Vagina (tissue), 2 donors: ENCODE results near the gene PKP4. TPM values are rescaled to one million over a fixed set of nuclear protein-coding genes. Genes with fewer than 3 reads are reported as not detected.

Source experiments
- DNase-seq, 2 donors: peaks; one replicate each; pipeline ENCODE4 v3.0.0-alpha.2; 2017; ENCODE audit errors: extremely low spot score in 2 of 2
- H3K27ac ChIP-seq: fragments of 200-600 bp; sonication (generic); one replicate; pipeline ENCODE4 v1.5.1; 2019
- H3K27me3 ChIP-seq: fragments of 200-600 bp; sonication (generic); one replicate; pipeline ENCODE4 v1.5.1; 2019
- H3K36me3 ChIP-seq, 2 donors: fragments of 200-600 bp; sonication (generic); one replicate each; pipeline ENCODE4 v1.5.1; 2017 to 2019
- H3K4me1 ChIP-seq: fragments of 200-600 bp; sonication (generic); one replicate; pipeline ENCODE4 v1.5.1; 2019
- H3K4me3 ChIP-seq, 2 donors: fragments of 200-600 bp; sonication (generic); 1 replicate in 1 of 2; 2 replicates in 1 of 2; pipeline ENCODE4 v1.5.1; 2016 to 2019
- H3K9me3 ChIP-seq: fragments of 200-600 bp; sonication (generic); one replicate; pipeline ENCODE4 v1.5.1; 2019
- POLR2A ChIP-seq, 2 donors: fragments of 450-650 bp; IDR thresholded peaks; one replicate each; pipeline ENCODE4 v1.6.1; 2017; ENCODE audit warnings: antibody characterized with exemption in 2 of 2, mild to moderate bottlenecking in 2 of 2, moderate library complexity in 2 of 2
- POLR2AphosphoS5 ChIP-seq, 2 donors: sonication (generic); formaldehyde crosslinking; IDR thresholded peaks; one replicate each; pipeline ENCODE4 v1.9.0; 2017; ENCODE audit warnings: antibody characterized with exemption in 2 of 2, mild to moderate bottlenecking in 2 of 2, low read depth in 1 of 2; ENCODE audit not compliant: insufficient read depth in 1 of 2
- intact Hi-C: fragments of 100-400 bp; cut with DNase I; formaldehyde crosslinking; loops from one replicate; pipeline ENCODE4 v1.15.1; 2023
- total RNA-seq: library from RNA; depleted of rRNA; stranded (reverse); fragments of >200 nt; gene quantifications from one replicate; pipeline ENCODE4 v1.2.3, GENCODE V29; 2016
- TF ChIP-seq, protein P1 (sequence below), 3 experiments: fragments of 450-650 bp in 2 of 3; fragments of 200-600 bp in 1 of 3; sonication (generic) in 1 of 3; IDR thresholded peaks; one replicate each; pipeline ENCODE4 v1.5.1; 2017 to 2019; ENCODE audit warnings: antibody characterized with exemption in 3 of 3, mild to moderate bottlenecking in 2 of 3, moderate library complexity in 2 of 3

The PKP4 gene
- total RNA-seq, 1 donor from 2014 or later = 71.5 TPM

DNA sequence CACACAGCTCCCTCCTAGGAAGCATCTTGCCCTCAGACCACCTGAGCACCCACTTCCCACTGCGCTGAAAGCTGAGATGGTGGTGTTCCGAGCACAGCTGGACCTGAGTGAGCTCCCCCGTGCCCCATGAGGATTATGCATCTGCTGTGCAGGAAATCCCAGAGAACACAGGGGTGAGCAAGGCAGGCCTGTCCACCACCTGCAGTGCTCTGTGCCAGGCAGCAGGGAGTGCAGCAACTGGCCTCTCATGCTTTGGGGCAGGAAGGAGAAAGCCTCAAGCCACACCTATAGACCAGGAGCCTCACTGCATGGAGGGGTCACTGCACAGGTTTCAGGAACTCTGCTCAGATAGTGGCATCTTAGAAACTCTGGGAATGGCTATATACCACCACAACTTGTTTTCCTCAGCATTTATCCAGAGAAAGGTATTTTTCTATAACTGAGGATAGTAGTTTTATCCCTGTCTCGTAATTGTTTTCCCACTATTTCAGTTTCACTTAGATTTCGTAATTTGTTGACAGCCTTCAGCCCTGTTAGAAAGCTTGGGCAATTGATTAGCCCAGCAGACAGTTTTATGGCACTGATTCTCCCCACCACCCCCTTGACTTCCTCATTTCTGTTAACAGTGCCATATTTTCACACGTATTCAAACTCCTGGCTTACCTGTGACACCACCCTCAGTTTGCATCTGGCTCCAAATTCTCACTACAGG lies 194.1 kb downstream of the PKP4 start:
- Histone ChIP-seq H3K4me1 (peaks cover 10% of the 10 kb centered on the region), H3K36me3 (peaks cover 0 to 3% of the 10 kb centered on the region in 2 donors), H3K27me3 (no peaks in the 10 kb centered on the region), H3K4me3 (no peak overlapping the region), H3K27ac (no peak overlapping the region), H3K9me3 (no peaks in the 10 kb centered on the region)
- no peak for DNase-seq
- intact Hi-C loops = no loop called here
- TF ChIP-seq POLR2A (IDR thresholded peaks at IDR 0.05) (no peak), POLR2AphosphoS5 (IDR thresholded peaks at IDR 0.05; ENCODE audit: insufficient read depth in 1 of 2, low read depth in 1 of 2) (no peak)
- TF ChIP-seq, protein P1, sequence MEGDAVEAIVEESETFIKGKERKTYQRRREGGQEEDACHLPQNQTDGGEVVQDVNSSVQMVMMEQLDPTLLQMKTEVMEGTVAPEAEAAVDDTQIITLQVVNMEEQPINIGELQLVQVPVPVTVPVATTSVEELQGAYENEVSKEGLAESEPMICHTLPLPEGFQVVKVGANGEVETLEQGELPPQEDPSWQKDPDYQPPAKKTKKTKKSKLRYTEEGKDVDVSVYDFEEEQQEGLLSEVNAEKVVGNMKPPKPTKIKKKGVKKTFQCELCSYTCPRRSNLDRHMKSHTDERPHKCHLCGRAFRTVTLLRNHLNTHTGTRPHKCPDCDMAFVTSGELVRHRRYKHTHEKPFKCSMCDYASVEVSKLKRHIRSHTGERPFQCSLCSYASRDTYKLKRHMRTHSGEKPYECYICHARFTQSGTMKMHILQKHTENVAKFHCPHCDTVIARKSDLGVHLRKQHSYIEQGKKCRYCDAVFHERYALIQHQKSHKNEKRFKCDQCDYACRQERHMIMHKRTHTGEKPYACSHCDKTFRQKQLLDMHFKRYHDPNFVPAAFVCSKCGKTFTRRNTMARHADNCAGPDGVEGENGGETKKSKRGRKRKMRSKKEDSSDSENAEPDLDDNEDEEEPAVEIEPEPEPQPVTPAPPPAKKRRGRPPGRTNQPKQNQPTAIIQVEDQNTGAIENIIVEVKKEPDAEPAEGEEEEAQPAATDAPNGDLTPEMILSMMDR (IDR thresholded peaks at IDR 0.05) = no peak

DNA sequence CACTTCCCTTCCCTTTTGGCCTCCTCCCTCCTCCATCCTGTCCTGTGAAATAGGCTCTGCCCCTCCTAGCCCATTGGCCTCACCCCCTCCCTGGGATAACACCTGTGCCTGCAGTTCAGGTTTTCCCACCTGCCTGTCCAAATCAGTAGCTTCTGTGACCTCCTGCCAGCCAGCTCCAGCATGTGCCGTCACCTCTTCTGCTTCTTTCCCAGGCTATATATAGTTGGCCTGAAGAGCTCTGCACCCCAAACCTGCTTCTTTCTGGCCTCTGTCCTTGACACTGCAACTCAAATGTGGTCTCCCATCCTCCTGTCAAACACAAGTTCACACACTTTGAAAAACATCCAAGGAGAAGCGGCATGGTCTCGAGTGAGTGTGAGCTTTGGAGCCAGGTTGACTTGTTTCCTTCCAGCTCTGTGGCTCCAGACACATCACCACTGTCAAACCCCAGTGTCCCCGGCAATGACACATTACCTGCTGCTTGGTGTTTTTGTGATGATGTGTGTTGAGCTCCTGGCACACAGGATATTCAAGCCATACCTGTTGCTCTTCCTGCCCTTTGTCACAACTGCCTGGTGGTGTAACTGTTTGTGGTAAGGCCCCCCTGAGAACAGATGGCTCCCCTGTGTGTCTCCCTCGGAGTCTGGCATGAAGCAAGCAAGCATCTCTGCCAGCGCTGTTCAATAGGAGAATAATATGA lies 194.8 kb downstream of the PKP4 start:
- Histone ChIP-seq H3K27me3 (no peaks in the 10 kb centered on the region), H3K27ac (no peak overlapping the region), H3K9me3 (no peaks in the 10 kb centered on the region), H3K4me3 (no peak overlapping the region), H3K36me3 (peaks cover 0 to 3% of the 10 kb centered on the region in 2 donors), H3K4me1 (peaks cover 14% of the 10 kb centered on the region)
- no peak for DNase-seq
- intact Hi-C loops = no loop called here
- TF ChIP-seq POLR2A (IDR thresholded peaks at IDR 0.05) (no peak), POLR2AphosphoS5 (IDR thresholded peaks at IDR 0.05; ENCODE audit: insufficient read depth in 1 of 2, low read depth in 1 of 2) (no peak)
- TF ChIP-seq, protein P1 (IDR thresholded peaks at IDR 0.05) = no peak

DNA sequence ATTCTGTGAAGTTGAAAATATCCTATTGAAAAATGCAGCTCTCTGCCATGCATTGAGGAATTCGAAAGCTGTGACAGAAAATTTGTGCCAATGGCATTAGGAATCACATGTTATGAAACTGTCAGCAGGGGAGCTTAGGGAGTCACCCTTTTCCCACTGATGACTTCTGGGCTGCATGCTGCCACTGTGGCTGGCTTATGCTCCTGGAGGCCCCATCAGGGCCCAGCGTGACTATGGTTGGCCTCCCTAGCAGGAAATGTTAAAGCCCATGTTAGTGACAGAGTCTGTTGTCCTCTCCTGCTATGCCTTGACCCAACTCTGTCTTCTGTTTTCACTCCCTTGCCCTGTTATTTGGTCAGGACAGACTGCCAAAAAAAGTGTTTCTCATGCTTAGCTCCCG lies 198.9 kb downstream of the PKP4 start:
- Histone ChIP-seq H3K4me3 (no peak overlapping the region), H3K36me3 (no peaks in the 10 kb centered on the region), H3K9me3 (no peaks in the 10 kb centered on the region), H3K27me3 (no peaks in the 10 kb centered on the region), H3K27ac (no peak overlapping the region), H3K4me1 (peaks cover 14% of the 10 kb centered on the region)
- TF ChIP-seq, protein P1 (IDR thresholded peaks at IDR 0.05) = no peak
- TF ChIP-seq POLR2AphosphoS5 (IDR thresholded peaks at IDR 0.05; ENCODE audit: insufficient read depth in 1 of 2, low read depth in 1 of 2) (no peak), POLR2A (IDR thresholded peaks at IDR 0.05) (no peak)
- no peak for DNase-seq
- intact Hi-C loops = no loop called here

DNA sequence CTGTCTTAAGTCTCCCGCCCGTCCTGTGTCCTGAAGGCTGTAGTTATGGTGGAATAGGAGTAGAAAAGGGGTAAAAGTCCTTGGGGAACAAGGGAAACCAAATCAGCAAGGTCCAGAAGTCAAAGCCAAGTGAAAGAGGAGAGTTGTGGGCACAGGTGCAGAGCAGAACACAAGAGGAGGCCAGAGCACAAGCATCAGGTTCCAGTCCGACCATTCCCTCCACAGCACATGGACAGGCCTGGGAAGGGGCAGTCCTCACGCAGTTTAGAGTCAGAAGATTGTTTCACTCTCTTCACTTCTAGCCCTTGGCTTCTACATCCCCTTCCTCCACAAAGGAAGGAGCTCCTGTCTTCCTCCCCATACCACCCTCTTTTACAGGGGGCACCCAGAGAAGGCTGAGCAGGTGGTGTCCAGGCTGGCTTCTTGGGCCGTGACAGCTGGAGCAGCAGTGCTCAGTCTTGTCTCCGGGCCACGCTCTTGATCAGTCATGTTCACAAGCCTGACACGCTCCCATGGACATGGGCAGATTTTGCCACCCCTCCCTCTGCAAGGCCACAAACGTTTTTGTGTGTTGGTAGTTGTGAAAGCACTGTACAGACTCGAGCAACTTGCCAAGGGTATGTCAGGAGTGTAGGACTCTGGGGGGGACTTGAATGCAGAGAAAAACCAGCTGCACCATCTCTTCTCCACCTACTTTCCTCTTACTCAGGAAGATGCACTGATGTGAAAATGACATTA lies 199.9 kb downstream of the PKP4 start:
- no peak for TF ChIP-seq POLR2AphosphoS5 (IDR thresholded peaks at IDR 0.05; ENCODE audit: insufficient read depth in 1 of 2, low read depth in 1 of 2)

DNA sequence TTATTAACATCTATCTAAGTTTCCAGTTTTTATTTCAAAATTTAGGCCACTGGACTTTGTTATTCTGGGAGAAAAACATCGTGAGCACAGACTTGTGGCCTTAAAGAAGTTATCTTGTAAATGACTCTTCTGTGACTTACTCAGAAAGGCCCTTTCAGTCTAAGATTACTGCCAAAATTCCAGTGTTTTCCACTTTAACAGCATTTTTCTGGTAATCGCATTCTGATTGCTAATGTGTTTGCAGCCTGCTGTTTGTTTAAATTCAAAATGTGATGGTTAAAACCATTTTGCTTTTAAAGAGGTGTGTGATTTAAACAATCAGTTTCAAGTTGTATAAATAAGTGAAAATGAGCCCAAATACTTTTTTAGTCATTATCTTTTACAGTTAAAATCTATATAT lies 201.6 kb downstream of the PKP4 start:
- intact Hi-C loops = no loop called here
- Histone ChIP-seq H3K36me3 (peaks cover 0 to 23% of the 10 kb centered on the region in 2 donors), H3K27me3 (no peaks in the 10 kb centered on the region), H3K4me1 (peaks cover 7% of the 10 kb centered on the region), H3K9me3 (no peaks in the 10 kb centered on the region), H3K27ac (no peak overlapping the region), H3K4me3 (no peak overlapping the region)
- no peak for TF ChIP-seq POLR2AphosphoS5 (IDR thresholded peaks at IDR 0.05; ENCODE audit: insufficient read depth in 1 of 2, low read depth in 1 of 2)
- TF ChIP-seq, protein P1 (IDR thresholded peaks at IDR 0.05) = no peak
- no peak for TF ChIP-seq POLR2A (IDR thresholded peaks at IDR 0.05)
- DNase-seq = no peak

More for the DNA sequence above, 199.9 kb downstream of the PKP4 start:
- Histone ChIP-seq H3K4me1 (peaks cover 7% of the 10 kb centered on the region), H3K4me3 (no peak overlapping the region), H3K9me3 (no peaks in the 10 kb centered on the region), H3K27ac (no peak overlapping the region), H3K36me3 (peaks cover 0 to 9% of the 10 kb centered on the region in 2 donors), H3K27me3 (no peaks in the 10 kb centered on the region)
- intact Hi-C loops = no loop called here
- DNase-seq = no peak
